Measurements from ENCODE around the gene NOTO.

- TF ChIP-seq CTCF (IDR thresholded peaks at IDR 0.05): no peak
- TF ChIP-seq EP300 (IDR thresholded peaks at IDR 0.05): no peak
- no peak for TF ChIP-seq POLR2A (IDR thresholded peaks at IDR 0.05)
These were observed 53.7 kb downstream of the NOTO start for GRCh38 chr2:73255907-73256617.
